H1 (cell line): Measurements from ENCODE around the gene MAP10. TPM values are rescaled to one million over a fixed set of nuclear protein-coding genes. Genes with fewer than 3 reads are reported as not detected.

Experiments
- CTCF ChIA-PET: fragments of 300-600 bp; sonication (Branson Sonifier 250); formaldehyde crosslinking; loops from one replicate; lab custom pipeline; 2021; ENCODE audit not compliant: partially characterized antibody; lab: Charles Lee
- POLR2A ChIA-PET: fragments of 300-600 bp; sonication (Branson Sonifier 250); formaldehyde crosslinking; loops from one replicate; lab custom pipeline; 2021; ENCODE audit warnings: inconsistent platforms; ENCODE audit not compliant: partially characterized antibody; lab: Charles Lee
- DNase-seq, 2 experiments: peaks; one replicate each; pipeline versions ENCODE4 v3.0.0 to v3.0.0-alpha.2; 2010 to 2022; ENCODE audit warnings: low spot score in 2 of 2, low read depth in 1 of 2, mixed read lengths in 1 of 2
- FAIRE-seq: peaks from 2 replicates; lab custom pipeline; 2011; peaks lifted over from hg19 to GRCh38; lab: Jason Lieb, UNC
- H2AFZ ChIP-seq: 2 replicates; pipeline ENCODE4 v1.8.1; 2012; ENCODE audit warnings: low read length, inconsistent platforms
- H2AK5ac ChIP-seq: 2 replicates; pipeline ENCODE4 v1.6.1; 2013; ENCODE audit warnings: low read depth, low read length
- H2BK120ac ChIP-seq: replicated peaks from 2 replicates; pipeline ENCODE3; 2013; ENCODE audit warnings: low read depth, low read length, inconsistent platforms
- H2BK12ac ChIP-seq: 2 replicates; pipeline ENCODE4 v1.6.1; 2013; ENCODE audit warnings: low read depth, low read length
- H2BK15ac ChIP-seq: 2 replicates; pipeline ENCODE4 v1.6.1; 2013; ENCODE audit warnings: low read length
- H2BK20ac ChIP-seq: 2 replicates; pipeline ENCODE4 v1.6.1; 2013; ENCODE audit warnings: low read length
- H2BK5ac ChIP-seq: 2 replicates; pipeline ENCODE4 v1.6.1; 2013; ENCODE audit warnings: low read depth, low read length
- H3K14ac ChIP-seq: 2 replicates; pipeline ENCODE4 v1.6.1; 2013; ENCODE audit warnings: inconsistent platforms; ENCODE audit not compliant: insufficient read length
- H3K18ac ChIP-seq: 2 replicates; pipeline ENCODE4 v1.6.1; 2013; ENCODE audit warnings: low read length; ENCODE audit errors: extremely low read depth
- H3K23ac ChIP-seq: 2 replicates; pipeline ENCODE4 v1.6.1; 2013; ENCODE audit warnings: inconsistent platforms; ENCODE audit not compliant: insufficient read length
- H3K23me2 ChIP-seq: 2 replicates; pipeline ENCODE4 v1.6.1; 2013; ENCODE audit warnings: low read depth, low read length
- H3K27ac ChIP-seq: 2 replicates; pipeline ENCODE4 v1.6.1; 2011; ENCODE audit warnings: low read depth, low read length, inconsistent platforms
- H3K27me3 ChIP-seq, 4 experiments: replicated peaks in 1 of 4; 1 replicate in 1 of 4; 2 replicates in 3 of 4; pipeline versions ENCODE4 v1.6.1 to v1.8.1; 2011 to 2013; ENCODE audit warnings: low read length in 3 of 4, mild to moderate bottlenecking in 3 of 4, inconsistent platforms in 2 of 4, mixed read lengths in 2 of 4, moderate library complexity in 1 of 4; ENCODE audit not compliant: control insufficient read depth in 3 of 4, insufficient read depth in 3 of 4; ENCODE audit errors: extremely low read depth in 1 of 4
- H3K36me3 ChIP-seq, 4 experiments: 2 replicates each; pipeline versions ENCODE4 v1.6.1 to v1.8.1; 2011 to 2013; ENCODE audit warnings: mild to moderate bottlenecking in 4 of 4, low read length in 3 of 4, moderate library complexity in 2 of 4, control low read depth in 1 of 4, inconsistent platforms in 1 of 4; ENCODE audit not compliant: insufficient read depth in 4 of 4, control insufficient read depth in 2 of 4
- H3K4ac ChIP-seq: replicated peaks from 2 replicates; pipeline ENCODE3; 2013; ENCODE audit warnings: low read length, low read depth, mixed read lengths, inconsistent platforms; ENCODE audit not compliant: insufficient read length
- H3K4me1 ChIP-seq, 4 experiments: replicated peaks in 1 of 4; 1 replicate in 1 of 4; 2 replicates in 3 of 4; pipeline versions ENCODE4 v1.6.1 to v1.8.1; 2011 to 2013; ENCODE audit warnings: low read length in 3 of 4, inconsistent platforms in 2 of 4, mixed read lengths in 1 of 4; ENCODE audit not compliant: insufficient read depth in 4 of 4, control insufficient read depth in 3 of 4
- H3K4me2 ChIP-seq, 2 experiments: 2 replicates each; pipeline versions ENCODE4 v1.6.1 to v1.8.1; 2011 to 2013; ENCODE audit warnings: low read depth in 2 of 2, low read length in 2 of 2, control low read depth in 1 of 2, inconsistent platforms in 1 of 2, mild to moderate bottlenecking in 1 of 2; ENCODE audit not compliant: insufficient read depth in 1 of 2
- H3K4me3 ChIP-seq, 4 experiments: fragments of 200-600, 300-600 bp in 1 of 4; sonication (generic), shearing (Covaris generic), sonication (Bioruptor Twin) in 1 of 4; 2 replicates each; pipeline versions ENCODE4 v1.5.1 to v1.8.1; 2011 to 2016; ENCODE audit warnings: low read length in 4 of 4, low read depth in 3 of 4, control low read depth in 2 of 4, inconsistent platforms in 2 of 4, mild to moderate bottlenecking in 2 of 4, mixed read lengths in 1 of 4, moderate library complexity in 1 of 4; ENCODE audit not compliant: insufficient read depth in 2 of 4; ENCODE audit errors: extremely low read depth in 1 of 4
- H3K56ac ChIP-seq: replicated peaks from 2 replicates; pipeline ENCODE3; 2013; ENCODE audit warnings: low read depth, mild to moderate bottlenecking, mixed read lengths, low read length, inconsistent platforms; ENCODE audit not compliant: insufficient read length
- H3K79me1 ChIP-seq: 2 replicates; pipeline ENCODE4 v1.6.1; 2013; ENCODE audit warnings: low read depth, low read length, control low read depth
- H3K79me2 ChIP-seq, 2 experiments: 2 replicates each; pipeline versions ENCODE4 v1.6.1 to v1.8.1; 2012 to 2013; ENCODE audit warnings: low read length in 2 of 2, mild to moderate bottlenecking in 2 of 2, inconsistent platforms in 1 of 2; ENCODE audit not compliant: insufficient read depth in 2 of 2, control insufficient read depth in 1 of 2
- H3K9ac ChIP-seq, 4 experiments: replicated peaks in 1 of 4; 1 replicate in 1 of 4; 2 replicates in 3 of 4; pipeline versions ENCODE4 v1.6.1 to v1.8.1; 2011 to 2013; ENCODE audit warnings: low read depth in 3 of 4, low read length in 3 of 4, control low read depth in 2 of 4, mild to moderate bottlenecking in 2 of 4, moderate library complexity in 2 of 4, inconsistent platforms in 1 of 4; ENCODE audit errors: extremely low read depth in 1 of 4
- H3K9me3 ChIP-seq, 2 experiments: 2 replicates each; pipeline versions ENCODE4 v1.6.1 to v1.8.1; 2012 to 2013; ENCODE audit warnings: mild to moderate bottlenecking in 2 of 2, moderate library complexity in 2 of 2, control low read depth in 1 of 2, inconsistent platforms in 1 of 2, low read depth in 1 of 2, low read length in 1 of 2, mixed read lengths in 1 of 2; ENCODE audit not compliant: insufficient read depth in 2 of 2
- H4K20me1 ChIP-seq, 2 experiments: replicated peaks in 1 of 2; 2 replicates each; pipeline versions ENCODE3 to v1.8.1; 2011 to 2013; ENCODE audit warnings: inconsistent platforms in 2 of 2, low read length in 2 of 2, mild to moderate bottlenecking in 1 of 2; ENCODE audit not compliant: insufficient read depth in 2 of 2, control insufficient read depth in 1 of 2
- H4K5ac ChIP-seq: 2 replicates; pipeline ENCODE4 v1.6.1; 2013; ENCODE audit warnings: low read length, low read depth, mixed read lengths, inconsistent platforms; ENCODE audit not compliant: insufficient read length
- H4K8ac ChIP-seq: 2 replicates; pipeline ENCODE4 v1.8.0; 2013; ENCODE audit warnings: mild to moderate bottlenecking, moderate library complexity, low read length, inconsistent platforms; ENCODE audit not compliant: insufficient read depth; ENCODE audit errors: extremely low read depth
- H4K91ac ChIP-seq: replicated peaks from 2 replicates; pipeline ENCODE3; 2013; ENCODE audit warnings: low read length, mixed read lengths, inconsistent platforms; ENCODE audit not compliant: insufficient read length
- KDM5A ChIP-seq: fragments of 200-600 bp; IDR thresholded peaks from 2 replicates; pipeline ENCODE4 v1.7.1; 2012; ENCODE audit warnings: mild to moderate bottlenecking, low read length, inconsistent platforms, mixed read lengths
- YY1 ChIP-seq: IDR thresholded peaks from 2 replicates; pipeline ENCODE4 v1.6.1; 2011; ENCODE audit warnings: low read depth, mild to moderate bottlenecking, low read length
- whole genome bisulfite sequencing, 2 experiments: shearing (Covaris generic) in 1 of 2; methylation state at CpG; one replicate each; pipeline versions ENCODE4 v1.1.6 to v1.1.7; 2013 to 2015; ENCODE audit warnings: low lambda C conversion rate in 2 of 2, mixed read lengths in 2 of 2, inconsistent platforms in 1 of 2, low coverage in 1 of 2, missing lambda C conversion rate in 1 of 2; ENCODE audit not compliant: insufficient replicate concordance in 2 of 2, insufficient coverage in 1 of 2, insufficient read length in 1 of 2; ENCODE audit errors: extremely low coverage in 1 of 2, missing lambda C conversion rate in 1 of 2; 5-methylcytosine and 5-hydroxymethylcytosine counted together
- polyA plus RNA-seq, 7 experiments: library from polyadenylated mRNA; depleted of rRNA in 3 of 7; stranded (reverse) in 5 of 7; unstranded in 2 of 7; fragments of >200 nt in 5 of 7; fragments of 200-250 nt in 2 of 7; gene quantifications; 1 replicate in 5 of 7; 2 replicates in 1 of 7; 4 replicates in 1 of 7; pipeline versions ENCODE4 v1.2.1 to v1.2.3, GENCODE V29; 2011 to 2013; ENCODE audit warnings: missing spikeins in 2 of 7, mixed read lengths in 2 of 7
- total RNA-seq: library from RNA; stranded (reverse); fragmentation: NEBNext Ultra II Directional; extraction: Animal tissue kit (Norgen Biotek cat#: 25700); gene quantifications from 2 replicates; pipeline ENCODE4 v1.2.1, GENCODE V29; 2021

Gene MAP10
- total and polyA plus RNA-seq, 2 of the 8 experiments (the other 6 are each of a cell fraction or from before 2014, with no cell fraction given) = 1.5 to 3.5 TPM

DNA sequence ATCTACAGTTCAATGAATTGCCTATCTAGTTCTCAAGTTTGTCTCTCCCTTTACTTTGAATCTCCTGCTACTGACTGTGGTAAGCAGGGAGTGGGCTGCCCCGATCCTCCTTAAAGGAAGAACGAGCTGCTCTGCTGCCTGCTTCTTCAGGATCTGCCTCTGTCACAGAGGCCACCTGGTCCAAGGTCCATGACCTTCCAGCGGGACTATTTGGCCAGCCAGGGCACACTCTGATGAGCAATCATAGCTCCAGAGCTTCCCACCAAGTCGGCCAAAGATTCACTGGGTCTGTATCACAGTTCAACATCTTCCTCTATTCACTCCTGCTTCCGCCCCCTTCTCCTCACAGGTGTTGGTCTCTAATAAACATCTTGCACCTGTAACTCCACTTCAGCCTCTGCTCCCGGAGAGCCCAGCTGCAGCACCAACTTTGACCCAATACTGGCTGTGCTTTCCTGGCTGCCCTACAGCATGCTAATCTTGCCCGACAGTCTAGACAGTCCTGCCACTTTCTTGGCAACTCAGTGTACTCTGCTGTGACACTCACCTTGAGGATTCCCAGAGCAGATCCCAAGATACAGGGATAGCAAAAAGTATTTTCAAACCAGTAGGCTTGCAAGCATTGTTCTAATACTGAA, 16.9 kb upstream of the MAP10 start:
- Histone ChIP-seq H2BK15ac (no peak overlapping the region), H3K79me2 (no peaks in the 10 kb centered on the region), H2BK20ac (no peak overlapping the region), H3K4me1 (no peaks in the 10 kb centered on the region), H3K4me2 (no peak overlapping the region), H3K79me1 (no peaks in the 10 kb centered on the region), H3K56ac (no peak overlapping the region), H2AK5ac (no peak overlapping the region), H4K91ac (no peak overlapping the region), H3K18ac (no peak overlapping the region), H4K8ac (no peak overlapping the region), H2BK120ac (no peak overlapping the region), H3K9ac (no peak overlapping the region), H2BK5ac (no peak overlapping the region), H3K23ac (no peak overlapping the region), H3K4me3 (no peak overlapping the region), H3K4ac (no peak overlapping the region), H4K20me1 (no peaks in the 10 kb centered on the region), H3K27me3 (no peaks in the 10 kb centered on the region), H4K5ac (no peak overlapping the region), H3K36me3 (no peaks in the 10 kb centered on the region), H2AFZ (no peak overlapping the region), H2BK12ac (no peak overlapping the region), H3K23me2 (peaks cover 2% of the 10 kb centered on the region; the same call in 1 of the 2 replicates), H3K27ac (no peak overlapping the region), H3K14ac (no peak overlapping the region), H3K9me3 (no peaks in the 10 kb centered on the region)
- CTCF ChIA-PET = interaction anchor here (1.3 kb wide), 1 partner anchor 10 kb away, joined by 3 read pairs; no protein-coding TSS in a partner anchor
- 86% methylated on average over 7 of the region's 7 CpGs; no CpG with 5 or more reads in 1 of the 2 experiments for WGBS, 2 experiments
- no peak for FAIRE-seq
- POLR2A ChIA-PET = no interaction called here
- TF ChIP-seq YY1 (no peak), KDM5A (no peak)
- DNase-seq = no peak
